PFSK-1 (cell line): Measurements from ENCODE around the gene MAST2.

Experiments used
- FOXP2 ChIP-seq: optimal IDR thresholded peaks from 2 replicates; pipeline ENCODE3; 2011; ENCODE audit warnings: borderline replicate concordance, control low read depth, inconsistent platforms; ENCODE audit not compliant: insufficient read depth; ENCODE audit errors: extremely low read length, extremely low read depth
- POLR2AphosphoS5 ChIP-seq: IDR thresholded peaks from 2 replicates; pipeline ENCODE4 v1.6.1; 2012; ENCODE audit warnings: low read depth, mild to moderate bottlenecking, control low read depth, low read length, moderate library complexity
- REST ChIP-seq, 2 experiments: IDR thresholded peaks; 2 replicates each; pipeline versions ENCODE4 v1.6.1 to v1.8.0; 2011 to 2012; ENCODE audit warnings: low read depth in 2 of 2, low read length in 2 of 2, control low read depth in 1 of 2, inconsistent platforms in 1 of 2, mild to moderate bottlenecking in 1 of 2, moderate library complexity in 1 of 2; ENCODE audit not compliant: insufficient read depth in 1 of 2
- SIN3A ChIP-seq: IDR thresholded peaks from 2 replicates; pipeline ENCODE4 v1.6.1; 2012; ENCODE audit warnings: mild to moderate bottlenecking, low read length, moderate library complexity, borderline replicate concordance; ENCODE audit not compliant: insufficient read depth
- TAF1 ChIP-seq: IDR thresholded peaks from 2 replicates; pipeline ENCODE4 v1.6.1; 2012; ENCODE audit warnings: low read length, control low read depth, borderline replicate concordance; ENCODE audit not compliant: insufficient read depth

The MAST2 gene

GRCh38 chr1:45891087-45891486 is 87.7 kb downstream of the MAST2 start:
- no peak for TF ChIP-seq POLR2AphosphoS5
- TF ChIP-seq SIN3A = no peak
- TF ChIP-seq REST (IDR thresholded peaks at IDR 0.05; ENCODE audit: insufficient read depth in 1 of 2, low read depth in 2 of 2, low read length in 2 of 2) = no peak
- no peak for TF ChIP-seq TAF1
- no peak for TF ChIP-seq FOXP2

- no peak for TF ChIP-seq FOXP2
- TF ChIP-seq REST (IDR thresholded peaks at IDR 0.05; ENCODE audit: insufficient read depth in 1 of 2, low read depth in 2 of 2, low read length in 2 of 2) = no peak
- no peak for TF ChIP-seq SIN3A
- TF ChIP-seq TAF1 = no peak
Measured at GRCh38 chr1:45892068-45892785, 88.8 kb downstream of the MAST2 start.

GRCh38 chr1:45894331-45894730 is 90.9 kb downstream of the MAST2 start:
- TF ChIP-seq REST (IDR thresholded peaks at IDR 0.05; ENCODE audit: insufficient read depth in 1 of 2, low read depth in 2 of 2, low read length in 2 of 2) = no peak

GRCh38 chr1:45894921-45895320 is 91.5 kb downstream of the MAST2 start:
- TF ChIP-seq FOXP2 (no peak), POLR2AphosphoS5 (no peak), TAF1 (no peak), REST (IDR thresholded peaks at IDR 0.05; ENCODE audit: insufficient read depth in 1 of 2, low read depth in 2 of 2, low read length in 2 of 2) (no peak), SIN3A (no peak)

GRCh38 chr1:45895406-45895805 is 92.0 kb downstream of the MAST2 start:
- TF ChIP-seq SIN3A = no peak
- TF ChIP-seq FOXP2 = no peak
- no peak for TF ChIP-seq REST (IDR thresholded peaks at IDR 0.05; ENCODE audit: insufficient read depth in 1 of 2, low read depth in 2 of 2, low read length in 2 of 2)
- no peak for TF ChIP-seq POLR2AphosphoS5
- no peak for TF ChIP-seq TAF1
